ENCODE measurements around the gene ALCAM. TPM values are rescaled to one million over a fixed set of nuclear protein-coding genes. Genes with fewer than 3 reads are reported as not detected.

The ALCAM gene
- total and polyA plus RNA-seq, 2 donors (not counting 1 experiment from before 2014, with no cell fraction given) = 168 to 188 TPM

- Histone ChIP-seq H3K27me3 (ENCODE audit: control insufficient read depth, insufficient read depth, low read length) (no peaks in the 10 kb centered on the region), H3K4me1 (ENCODE audit: control insufficient read depth, extremely low read depth, insufficient read depth, low read length) (no peaks in the 10 kb centered on the region), H3K4me3 (replicated peaks in 1 of 4; ENCODE audit: control extremely low read depth in 1 of 4, insufficient read depth in 1 of 4, low read depth in 3 of 4, low read length in 4 of 4) (no peak overlapping the region), H3K36me3 (ENCODE audit: control insufficient read depth, insufficient read depth, low read length) (no peaks in the 10 kb centered on the region), H3K27ac (ENCODE audit: insufficient read depth, low read length) (no peak overlapping the region), H2AFZ (ENCODE audit: low read length) (no peak overlapping the region), H3K79me2 (ENCODE audit: control insufficient read depth, insufficient read depth, low read length) (peaks cover 12% of the 10 kb centered on the region), H4K20me1 (ENCODE audit: control insufficient read depth, extremely low read depth, insufficient read depth, low read length) (no peaks in the 10 kb centered on the region), H3K9me3 (ENCODE audit: control insufficient read depth, insufficient read depth, low read depth, low read length) (no peaks in the 10 kb centered on the region), H3K4me2 (ENCODE audit: extremely low read depth, insufficient read depth, low read length) (no peak overlapping the region), H3K9ac (ENCODE audit: insufficient read depth, low read length) (no peak overlapping the region)
- TF ChIP-seq CTCF (conservative IDR thresholded peaks at IDR 0.05 in 1 of 2, IDR thresholded peaks at IDR 0.05 in 1 of 2; ENCODE audit: low read depth in 1 of 2, low read length in 2 of 2) (no peak), EZH2 (IDR thresholded peaks at IDR 0.05; ENCODE audit: low read length, missing control alignments) (no peak)
- DNase-seq (ENCODE audit: low read depth in 2 of 2) = no peak
Observed at GRCh38 chr3:105430455-105430854, 63.7 kb downstream of the ALCAM start.

GRCh38 chr3:105431200-105431599, 64.5 kb downstream of the ALCAM start:
- H3K27ac ChIP-seq (ENCODE audit: insufficient read depth, low read length) = no peak overlapping the region
- TF ChIP-seq CTCF (conservative IDR thresholded peaks at IDR 0.05 in 1 of 2, IDR thresholded peaks at IDR 0.05 in 1 of 2; ENCODE audit: low read depth in 1 of 2, low read length in 2 of 2) = no peak
- TF ChIP-seq EZH2 (IDR thresholded peaks at IDR 0.05; ENCODE audit: low read length, missing control alignments) = no peak
- H3K4me1 ChIP-seq (ENCODE audit: control insufficient read depth, extremely low read depth, insufficient read depth, low read length) = no peaks in the 10 kb centered on the region
- H2AFZ ChIP-seq (ENCODE audit: low read length) = no peak overlapping the region
- H3K36me3 ChIP-seq (ENCODE audit: control insufficient read depth, insufficient read depth, low read length) = no peaks in the 10 kb centered on the region
- peaks cover 10% of the 10 kb centered on the region for H3K79me2 ChIP-seq (ENCODE audit: control insufficient read depth, insufficient read depth, low read length)
- H3K9me3 ChIP-seq (ENCODE audit: control insufficient read depth, insufficient read depth, low read depth, low read length) = no peaks in the 10 kb centered on the region
- no peaks in the 10 kb centered on the region for H4K20me1 ChIP-seq (ENCODE audit: control insufficient read depth, extremely low read depth, insufficient read depth, low read length)
- no peaks in the 10 kb centered on the region for H3K27me3 ChIP-seq (ENCODE audit: control insufficient read depth, insufficient read depth, low read length)
- H3K4me2 ChIP-seq (ENCODE audit: extremely low read depth, insufficient read depth, low read length) = no peak overlapping the region
- H3K4me3 ChIP-seq (replicated peaks in 1 of 4; ENCODE audit: control extremely low read depth in 1 of 4, insufficient read depth in 1 of 4, low read depth in 3 of 4, low read length in 4 of 4) = no peak overlapping the region
- no peak for DNase-seq (ENCODE audit: low read depth in 2 of 2)
- H3K9ac ChIP-seq (ENCODE audit: insufficient read depth, low read length) = no peak overlapping the region

- Histone ChIP-seq H3K27ac (ENCODE audit: insufficient read depth, low read length) (no peak overlapping the region), H3K36me3 (ENCODE audit: control insufficient read depth, insufficient read depth, low read length) (no peaks in the 10 kb centered on the region), H3K79me2 (ENCODE audit: control insufficient read depth, insufficient read depth, low read length) (peaks cover 13% of the 10 kb centered on the region), H4K20me1 (ENCODE audit: control insufficient read depth, extremely low read depth, insufficient read depth, low read length) (no peaks in the 10 kb centered on the region), H3K4me1 (ENCODE audit: control insufficient read depth, extremely low read depth, insufficient read depth, low read length) (no peaks in the 10 kb centered on the region), H3K9ac (ENCODE audit: insufficient read depth, low read length) (no peak overlapping the region), H2AFZ (ENCODE audit: low read length) (no peak overlapping the region), H3K4me2 (ENCODE audit: extremely low read depth, insufficient read depth, low read length) (no peak overlapping the region), H3K27me3 (ENCODE audit: control insufficient read depth, insufficient read depth, low read length) (no peaks in the 10 kb centered on the region), H3K9me3 (ENCODE audit: control insufficient read depth, insufficient read depth, low read depth, low read length) (no peaks in the 10 kb centered on the region), H3K4me3 (replicated peaks in 1 of 4; ENCODE audit: control extremely low read depth in 1 of 4, insufficient read depth in 1 of 4, low read depth in 3 of 4, low read length in 4 of 4) (no peak overlapping the region)
- DNase-seq (ENCODE audit: low read depth in 2 of 2) = no peak
- TF ChIP-seq EZH2 (IDR thresholded peaks at IDR 0.05; ENCODE audit: low read length, missing control alignments) (no peak), CTCF (conservative IDR thresholded peaks at IDR 0.05 in 1 of 2, IDR thresholded peaks at IDR 0.05 in 1 of 2; ENCODE audit: low read depth in 1 of 2, low read length in 2 of 2) (no peak)
Observed at GRCh38 chr3:105435277-105435676, 68.6 kb downstream of the ALCAM start.
